ENCODE results near the gene VEGFA.

Gene VEGFA

GRCh38 chr6:43769526-43770371 is at the start of gene VEGFA:
Gene VEGFA (plus strand): TSS chr6:43770211.
- Histone ChIP-seq H3K36me3 (ENCODE audit: control insufficient read depth, low read depth, low read length) (no peaks in the 10 kb centered on the region), H3K9me3 (ENCODE audit: control insufficient read depth, low read depth, low read length) (no peaks in the 10 kb centered on the region), H3K4me1 (ENCODE audit: control insufficient read depth, low read depth, low read length) (peaks cover 29% of the 10 kb centered on the region), H3K9ac (ENCODE audit: low read length) (peak within 1 kb of the TSS; percentile 97), H3K4me3 (ENCODE audit: low read length) (peak within 1 kb of the TSS; percentile 82), H3K27me3 (ENCODE audit: control insufficient read depth, insufficient read depth, low read length) (no peaks in the 10 kb centered on the region), H3K27ac (ENCODE audit: low read length) (no peak within 1 kb of the TSS)

GRCh38 chr6:43720999-43721398 is 49.0 kb upstream of the VEGFA start:
- Histone ChIP-seq H3K27ac (ENCODE audit: low read length) (no peak overlapping the region), H3K27me3 (ENCODE audit: control insufficient read depth, insufficient read depth, low read length) (no peaks in the 10 kb centered on the region), H3K9ac (ENCODE audit: low read length) (no peak overlapping the region), H3K4me3 (ENCODE audit: low read length) (no peak overlapping the region), H3K36me3 (ENCODE audit: control insufficient read depth, low read depth, low read length) (no peaks in the 10 kb centered on the region), H3K9me3 (ENCODE audit: control insufficient read depth, low read depth, low read length) (no peaks in the 10 kb centered on the region), H3K4me1 (ENCODE audit: control insufficient read depth, low read depth, low read length) (no peaks in the 10 kb centered on the region)

DNA sequence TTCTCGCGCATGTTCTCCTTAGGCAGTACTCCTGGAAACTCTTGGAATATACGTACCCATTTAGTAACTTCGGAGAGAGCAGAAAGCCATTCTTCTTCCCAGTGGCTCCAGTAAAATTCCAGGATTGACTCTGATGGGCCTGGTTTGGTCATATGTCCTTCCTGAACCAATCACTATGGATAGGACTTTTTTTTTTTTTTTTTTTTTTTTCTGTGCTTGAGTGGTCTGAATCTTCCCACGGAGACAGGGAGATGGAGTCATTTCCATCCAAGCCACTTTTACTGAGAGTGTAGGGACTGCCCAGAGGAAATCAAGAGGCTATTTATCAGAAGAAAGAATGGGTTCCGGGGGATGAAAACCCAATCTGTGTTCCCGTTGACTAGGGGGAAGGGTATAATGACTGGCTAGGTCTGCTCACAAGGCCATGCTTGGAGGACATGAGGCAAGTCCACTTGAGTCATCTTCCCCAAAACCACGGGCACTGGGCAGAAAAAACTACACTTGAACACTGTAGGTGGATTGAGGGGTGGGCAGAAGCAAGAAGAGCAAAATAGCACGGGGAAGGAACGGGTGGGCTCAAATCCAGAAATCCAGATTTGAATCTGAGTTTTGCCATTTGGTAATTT is 47.0 kb upstream of the VEGFA start:
- H3K27me3 ChIP-seq (ENCODE audit: control insufficient read depth, insufficient read depth, low read length) = no peaks in the 10 kb centered on the region
- H3K36me3 ChIP-seq (ENCODE audit: control insufficient read depth, low read depth, low read length) = no peaks in the 10 kb centered on the region
- no peaks in the 10 kb centered on the region for H3K4me1 ChIP-seq (ENCODE audit: control insufficient read depth, low read depth, low read length)
- H3K4me3 ChIP-seq (ENCODE audit: low read length) = no peak overlapping the region
- no peak overlapping the region for H3K27ac ChIP-seq (ENCODE audit: low read length)
- H3K9me3 ChIP-seq (ENCODE audit: control insufficient read depth, low read depth, low read length) = no peaks in the 10 kb centered on the region
- no peak overlapping the region for H3K9ac ChIP-seq (ENCODE audit: low read length)

GRCh38 chr6:43723737-43724295 is 46.2 kb upstream of the VEGFA start:
- Histone ChIP-seq H3K9ac (ENCODE audit: low read length) (no peak overlapping the region), H3K4me1 (ENCODE audit: control insufficient read depth, low read depth, low read length) (no peaks in the 10 kb centered on the region), H3K27ac (ENCODE audit: low read length) (no peak overlapping the region), H3K4me3 (ENCODE audit: low read length) (no peak overlapping the region), H3K9me3 (ENCODE audit: control insufficient read depth, low read depth, low read length) (no peaks in the 10 kb centered on the region), H3K36me3 (ENCODE audit: control insufficient read depth, low read depth, low read length) (no peaks in the 10 kb centered on the region), H3K27me3 (ENCODE audit: control insufficient read depth, insufficient read depth, low read length) (no peaks in the 10 kb centered on the region)

DNA sequence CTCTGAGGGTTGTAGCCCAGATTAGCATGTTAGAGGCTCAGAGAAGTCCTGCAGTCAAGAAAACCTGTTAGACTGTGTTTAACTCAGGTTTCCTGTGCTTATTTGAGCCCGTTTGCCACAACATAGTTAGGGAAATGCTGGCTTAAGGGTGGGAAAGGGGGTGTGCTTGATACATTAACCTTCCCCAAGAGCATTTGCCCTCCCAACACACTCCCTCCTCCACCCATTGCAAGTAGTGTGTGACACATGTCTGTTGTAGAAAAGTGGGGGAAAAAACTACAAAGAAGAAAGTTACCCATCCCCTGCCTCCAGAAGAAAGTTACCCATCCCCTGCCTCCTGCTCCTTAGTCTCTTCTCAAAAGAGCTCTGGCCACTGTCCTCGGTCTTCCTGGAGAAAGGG is 45.7 kb upstream of the VEGFA start:
- no peaks in the 10 kb centered on the region for H3K4me1 ChIP-seq (ENCODE audit: control insufficient read depth, low read depth, low read length)
- no peak overlapping the region for H3K27ac ChIP-seq (ENCODE audit: low read length)
- H3K9me3 ChIP-seq (ENCODE audit: control insufficient read depth, low read depth, low read length) = no peaks in the 10 kb centered on the region
- H3K27me3 ChIP-seq (ENCODE audit: control insufficient read depth, insufficient read depth, low read length) = no peaks in the 10 kb centered on the region
- no peak overlapping the region for H3K9ac ChIP-seq (ENCODE audit: low read length)
- no peak overlapping the region for H3K4me3 ChIP-seq (ENCODE audit: low read length)
- no peaks in the 10 kb centered on the region for H3K36me3 ChIP-seq (ENCODE audit: control insufficient read depth, low read depth, low read length)

- Histone ChIP-seq H3K4me1 (ENCODE audit: control insufficient read depth, low read depth, low read length) (no peaks in the 10 kb centered on the region), H3K27me3 (ENCODE audit: control insufficient read depth, insufficient read depth, low read length) (no peaks in the 10 kb centered on the region), H3K9me3 (ENCODE audit: control insufficient read depth, low read depth, low read length) (no peaks in the 10 kb centered on the region), H3K4me3 (ENCODE audit: low read length) (no peak overlapping the region), H3K9ac (ENCODE audit: low read length) (no peak overlapping the region), H3K27ac (ENCODE audit: low read length) (no peak overlapping the region), H3K36me3 (ENCODE audit: control insufficient read depth, low read depth, low read length) (no peaks in the 10 kb centered on the region)
These were observed 44.9 kb upstream of the VEGFA start for GRCh38 chr6:43724914-43725642.

GRCh38 chr6:43725643-43726580 is 44.1 kb upstream of the VEGFA start:
- no peaks in the 10 kb centered on the region for H3K4me1 ChIP-seq (ENCODE audit: control insufficient read depth, low read depth, low read length)

GRCh38 chr6:43727634-43728033 is 42.4 kb upstream of the VEGFA start:
- H3K4me1 ChIP-seq (ENCODE audit: control insufficient read depth, low read depth, low read length) = no peaks in the 10 kb centered on the region
- H3K27me3 ChIP-seq (ENCODE audit: control insufficient read depth, insufficient read depth, low read length) = no peaks in the 10 kb centered on the region
- no peaks in the 10 kb centered on the region for H3K36me3 ChIP-seq (ENCODE audit: control insufficient read depth, low read depth, low read length)
- H3K27ac ChIP-seq (ENCODE audit: low read length) = no peak overlapping the region
- H3K9me3 ChIP-seq (ENCODE audit: control insufficient read depth, low read depth, low read length) = no peaks in the 10 kb centered on the region
- no peak overlapping the region for H3K4me3 ChIP-seq (ENCODE audit: low read length)
- no peak overlapping the region for H3K9ac ChIP-seq (ENCODE audit: low read length)

More at GRCh38 chr6:43725643-43726580, 44.1 kb upstream of the VEGFA start:
- no peaks in the 10 kb centered on the region for H3K36me3 ChIP-seq (ENCODE audit: control insufficient read depth, low read depth, low read length)
- no peak overlapping the region for H3K4me3 ChIP-seq (ENCODE audit: low read length)
- no peaks in the 10 kb centered on the region for H3K27me3 ChIP-seq (ENCODE audit: control insufficient read depth, insufficient read depth, low read length)
- H3K9me3 ChIP-seq (ENCODE audit: control insufficient read depth, low read depth, low read length) = no peaks in the 10 kb centered on the region
- H3K9ac ChIP-seq (ENCODE audit: low read length) = no peak overlapping the region
- H3K27ac ChIP-seq (ENCODE audit: low read length) = no peak overlapping the region

DNA sequence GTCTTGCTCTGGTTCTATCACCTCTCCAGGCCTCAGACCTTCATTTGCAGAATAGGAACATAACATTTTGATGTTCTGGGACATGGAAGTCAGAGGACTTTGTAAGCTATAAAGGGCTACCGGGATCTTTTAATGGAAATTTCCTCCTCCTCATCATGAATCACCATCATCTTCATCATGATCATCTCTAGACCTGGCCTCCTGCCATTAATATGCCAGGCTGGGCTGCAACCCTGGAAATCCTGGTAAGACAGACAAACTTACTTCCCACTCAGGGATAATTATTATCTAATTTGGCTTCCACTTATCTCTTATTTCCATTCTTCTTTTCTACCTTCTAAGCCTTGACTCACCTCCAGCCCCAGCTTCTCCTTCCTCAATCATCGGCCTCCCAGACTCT is 41.4 kb upstream of the VEGFA start:
- H3K4me3 ChIP-seq (ENCODE audit: low read length) = no peak overlapping the region

GRCh38 chr6:43729537-43729936 is 40.5 kb upstream of the VEGFA start:
- H3K27ac ChIP-seq (ENCODE audit: low read length) = no peak overlapping the region
- no peaks in the 10 kb centered on the region for H3K4me1 ChIP-seq (ENCODE audit: control insufficient read depth, low read depth, low read length)
- H3K4me3 ChIP-seq (ENCODE audit: low read length) = no peak overlapping the region
- H3K36me3 ChIP-seq (ENCODE audit: control insufficient read depth, low read depth, low read length) = no peaks in the 10 kb centered on the region
- no peaks in the 10 kb centered on the region for H3K27me3 ChIP-seq (ENCODE audit: control insufficient read depth, insufficient read depth, low read length)
- no peaks in the 10 kb centered on the region for H3K9me3 ChIP-seq (ENCODE audit: control insufficient read depth, low read depth, low read length)
- H3K9ac ChIP-seq (ENCODE audit: low read length) = no peak overlapping the region

More for the DNA sequence above, 41.4 kb upstream of the VEGFA start:
- Histone ChIP-seq H3K9ac (ENCODE audit: low read length) (no peak overlapping the region), H3K9me3 (ENCODE audit: control insufficient read depth, low read depth, low read length) (no peaks in the 10 kb centered on the region), H3K4me1 (ENCODE audit: control insufficient read depth, low read depth, low read length) (no peaks in the 10 kb centered on the region), H3K27ac (ENCODE audit: low read length) (no peak overlapping the region), H3K27me3 (ENCODE audit: control insufficient read depth, insufficient read depth, low read length) (no peaks in the 10 kb centered on the region), H3K36me3 (ENCODE audit: control insufficient read depth, low read depth, low read length) (no peaks in the 10 kb centered on the region)
